NCI-H748 treated with DMSO at 0.1 percent for 48 hours (cell line): ENCODE results near the gene CD274.

Source experiments
- DNase-seq: peaks from one replicate; lab custom pipeline; 2025; lab: John Stamatoyannopoulos, UW

CD274 gene

DNA sequence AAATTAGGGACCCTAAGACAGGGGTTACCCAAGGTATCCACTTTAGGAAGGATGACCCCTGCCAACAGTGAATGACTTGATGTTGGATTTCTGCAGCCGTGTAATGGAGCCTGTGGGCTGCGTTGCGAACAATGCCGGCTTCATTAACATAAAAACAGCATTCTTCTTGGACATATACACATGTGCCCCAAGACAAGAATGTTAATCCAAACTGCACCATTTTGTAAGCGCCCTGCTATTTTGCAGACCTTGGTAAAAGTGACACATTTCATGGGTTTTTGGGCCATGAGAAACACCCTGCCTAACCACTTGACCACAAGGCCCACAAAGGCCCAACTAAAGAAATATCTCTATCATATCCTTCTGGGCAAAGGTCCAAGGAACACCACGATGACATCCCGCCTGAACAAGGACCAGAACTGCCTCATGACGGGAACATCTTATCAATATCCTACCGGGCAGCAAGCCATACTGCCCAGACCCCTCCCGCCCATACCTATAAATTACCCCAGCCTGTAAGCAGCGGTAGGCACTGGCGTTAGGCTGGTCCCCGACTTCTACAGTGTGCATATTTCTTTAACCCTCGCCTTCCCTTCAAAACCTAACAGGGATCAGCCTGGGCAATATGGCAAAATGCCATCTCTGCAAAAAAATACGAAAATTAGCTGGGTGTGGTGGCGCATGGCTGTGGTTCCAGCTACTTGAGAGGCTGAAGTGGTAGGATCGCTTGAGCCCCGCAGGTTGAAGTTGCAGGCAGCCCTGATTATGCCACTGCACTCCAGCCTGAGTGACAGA is 50.3 kb downstream of the CD274 start:
- DNase-seq: no peak

GRCh38 chr9:5502553-5502952 is 52.2 kb downstream of the CD274 start:
- DNase-seq: no peak

DNA sequence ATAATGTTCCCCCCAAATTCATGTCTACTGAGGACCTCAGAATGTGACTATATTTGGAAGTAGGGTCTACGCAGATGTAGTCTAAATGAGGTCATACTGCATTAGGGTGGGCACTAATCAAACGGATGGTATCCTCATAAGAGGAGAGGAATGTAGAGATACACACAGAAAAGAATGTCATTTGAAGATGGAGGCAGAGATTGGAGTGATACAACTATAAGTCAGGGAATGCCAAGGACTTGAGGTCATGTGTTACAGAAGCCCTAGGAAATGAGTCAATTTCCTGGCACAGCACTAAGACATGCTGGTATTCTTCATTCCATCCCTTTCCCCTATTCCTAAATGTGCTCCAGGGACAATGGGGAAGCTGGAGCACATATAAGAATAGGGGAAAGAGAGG is 59.2 kb downstream of the CD274 start:
- DNase-seq: no peak

GRCh38 chr9:5510360-5510931 is 60.1 kb downstream of the CD274 start, which contains the start of gene PDCD1LG2:
PDCD1LG2 (plus strand) TSS chr9:5510531; CDS start chr9:5522547, 12,016 bp downstream.
- DNase-seq: no peak

GRCh38 chr9:5510989-5511388 is 60.6 kb downstream of the CD274 start:
- no peak for DNase-seq

DNA sequence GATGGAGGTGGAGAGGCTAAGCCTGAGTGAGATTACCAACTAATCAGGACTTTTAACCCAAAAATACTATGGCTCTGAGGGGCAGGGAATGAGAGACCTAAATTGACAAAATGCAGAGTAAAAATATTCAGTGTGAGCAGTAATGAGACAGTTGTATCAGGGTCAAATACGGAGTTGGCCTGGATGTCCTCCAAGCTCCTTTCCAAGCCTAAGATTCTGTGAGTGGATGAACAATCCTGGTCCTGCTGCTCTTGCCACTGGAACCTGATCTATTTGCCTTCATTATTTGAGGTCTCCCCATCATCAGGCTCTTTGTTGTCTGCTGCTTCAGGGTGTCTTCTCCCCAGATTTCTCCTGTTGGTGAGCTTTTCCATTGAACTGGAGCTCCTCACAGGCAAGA is 61.1 kb downstream of the CD274 start:
- no peak for DNase-seq

DNA sequence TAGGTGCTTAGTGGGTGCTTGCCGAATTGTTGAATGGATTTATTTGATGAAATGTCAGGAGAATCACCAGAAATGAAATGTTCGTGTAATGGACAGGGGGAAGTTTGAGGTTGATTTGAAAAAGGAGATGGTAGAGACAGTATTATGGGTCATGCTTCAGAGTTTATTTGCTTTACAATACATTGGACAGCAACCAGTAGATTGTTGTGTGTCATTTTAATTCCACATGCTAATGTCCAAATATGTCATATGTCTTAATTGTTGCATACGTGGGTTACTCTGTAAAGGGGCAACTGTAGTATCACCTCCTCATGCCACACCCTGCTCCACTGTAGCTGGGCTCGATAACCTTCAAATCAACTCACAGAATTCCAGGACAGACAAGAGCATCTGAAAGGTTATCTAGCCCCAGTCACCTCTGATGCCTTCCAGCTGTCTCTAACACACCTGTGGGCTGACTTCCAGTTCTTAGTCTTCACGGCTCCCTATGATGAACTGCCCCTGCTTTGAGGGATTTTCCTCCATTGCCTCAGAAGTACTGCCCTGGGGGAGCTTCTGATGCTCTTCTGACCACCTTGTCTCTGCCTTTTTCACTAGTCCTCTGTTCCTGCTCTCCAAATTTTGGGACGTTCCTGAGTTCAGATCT is 61.7 kb downstream of the CD274 start:
- no peak for DNase-seq

- DNase-seq: no peak
These were observed 62.5 kb downstream of the CD274 start for GRCh38 chr9:5512658-5513452.

DNA sequence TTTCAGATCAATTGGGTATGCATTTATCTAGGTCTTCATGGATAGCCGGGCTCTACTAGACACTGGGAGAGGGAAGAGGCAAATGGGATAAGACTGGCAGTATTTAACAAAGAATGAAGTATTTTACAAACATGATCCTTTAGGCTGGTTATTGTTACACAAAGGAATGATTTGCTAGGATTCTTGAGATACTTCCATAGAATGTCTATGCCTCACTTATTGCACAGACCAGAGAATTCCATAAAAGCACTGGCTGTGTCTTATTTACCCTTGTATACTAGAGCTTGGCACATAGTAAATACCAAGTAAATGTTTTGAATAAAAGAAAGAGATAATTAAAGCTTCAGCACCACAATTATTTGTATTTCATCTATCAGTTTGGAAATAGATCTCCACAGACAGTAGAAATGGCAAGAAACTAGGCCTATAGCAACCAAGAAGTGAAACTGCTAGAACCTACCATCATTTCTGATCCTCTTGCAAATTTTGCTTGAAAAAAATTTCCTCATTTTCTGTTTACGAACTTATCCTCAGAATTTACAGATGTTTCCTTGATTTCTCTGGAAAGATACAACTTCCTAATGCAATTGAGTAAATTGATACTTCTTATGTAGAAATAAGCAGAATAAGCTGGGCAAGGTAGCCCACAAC is 63.7 kb downstream of the CD274 start:
- no peak for DNase-seq

DNA sequence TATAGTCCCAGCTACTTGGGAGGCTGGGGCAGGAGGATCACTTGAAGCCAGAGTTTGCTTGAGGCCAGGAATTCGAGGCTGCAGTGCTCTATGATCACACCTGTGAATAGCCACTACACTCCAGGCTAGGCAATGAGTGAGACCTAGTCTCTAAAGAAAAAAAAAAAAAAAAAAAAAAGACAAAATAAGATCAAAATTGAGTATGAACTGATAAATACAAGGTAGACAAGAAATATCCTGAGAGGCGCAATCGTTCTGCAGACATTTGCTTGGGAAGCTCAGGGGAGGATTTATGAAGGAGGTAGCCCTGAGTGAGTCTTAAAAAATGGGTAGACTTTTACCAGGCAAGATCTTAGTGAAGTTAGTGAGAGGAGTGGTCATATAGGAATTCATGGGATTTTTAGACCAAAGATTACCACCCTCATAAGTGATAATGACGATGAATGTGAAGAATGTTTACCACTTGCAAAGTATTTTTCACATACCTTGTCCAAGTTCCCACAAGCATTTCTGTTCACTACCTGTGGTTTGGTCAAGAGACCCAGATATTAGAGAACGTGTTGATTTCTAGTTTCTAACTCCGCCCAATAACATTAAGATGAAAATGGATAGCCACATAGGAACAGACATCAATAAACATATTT is 64.4 kb downstream of the CD274 start:
- DNase-seq: no peak

DNA sequence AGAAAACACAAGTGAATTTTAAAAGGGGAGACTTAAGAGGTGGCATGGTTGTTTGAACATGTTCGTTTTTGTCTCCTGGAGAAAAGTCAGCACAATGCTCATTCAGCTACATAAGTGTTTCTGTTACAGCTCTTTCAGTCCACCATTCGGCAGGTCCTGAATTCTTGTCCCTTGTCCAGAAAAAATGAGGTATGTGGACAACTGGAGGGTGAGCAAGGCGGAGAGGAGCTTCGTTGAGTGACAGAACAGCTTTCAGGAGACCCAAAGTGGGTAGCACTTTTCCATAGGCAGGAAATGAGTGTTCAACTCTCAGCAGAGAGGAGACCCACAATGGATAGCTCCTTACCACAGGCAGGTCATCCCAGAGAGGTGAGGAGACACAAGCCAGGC is 64.9 kb downstream of the CD274 start:
- DNase-seq: no peak

DNA sequence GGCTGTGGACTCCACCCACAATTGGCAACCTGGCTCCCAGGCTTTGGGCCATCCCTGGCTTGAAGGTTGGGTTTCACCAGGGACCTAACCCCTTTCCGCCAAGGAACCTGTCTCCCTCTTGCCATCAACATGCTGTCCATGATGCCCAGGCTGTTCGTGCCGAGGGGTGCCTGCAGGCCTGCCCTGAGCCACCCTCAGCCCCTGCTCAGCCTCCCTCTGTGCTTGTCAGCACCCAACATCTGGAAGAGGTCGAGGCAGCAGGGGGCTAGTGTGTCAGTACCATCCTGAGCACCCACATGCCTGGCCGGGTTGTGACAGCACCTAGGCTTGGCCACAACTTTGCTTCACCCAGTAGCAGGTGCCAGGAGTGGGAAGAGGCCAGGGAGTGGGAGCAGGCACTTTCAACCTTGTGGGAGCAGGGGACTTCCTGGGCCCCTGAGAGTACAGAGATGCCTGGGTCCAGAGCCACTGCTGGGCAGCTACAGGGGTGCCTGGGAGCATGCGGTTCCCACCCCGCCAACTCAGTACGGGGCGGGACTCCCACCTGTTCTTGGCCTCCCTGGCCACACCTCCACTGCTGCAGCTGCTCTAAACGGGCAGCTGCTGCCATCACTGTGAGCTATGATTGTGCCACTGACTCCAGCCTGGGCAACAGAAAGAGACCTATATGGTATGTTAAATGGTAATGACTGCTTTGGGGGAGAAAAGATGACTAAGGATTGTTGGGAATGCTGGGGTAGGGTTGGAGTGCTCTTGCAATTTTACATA is 66.3 kb downstream of the CD274 start:
- no peak for DNase-seq

GRCh38 chr9:5518171-5518936 is 68.0 kb downstream of the CD274 start:
- no peak for DNase-seq

DNA sequence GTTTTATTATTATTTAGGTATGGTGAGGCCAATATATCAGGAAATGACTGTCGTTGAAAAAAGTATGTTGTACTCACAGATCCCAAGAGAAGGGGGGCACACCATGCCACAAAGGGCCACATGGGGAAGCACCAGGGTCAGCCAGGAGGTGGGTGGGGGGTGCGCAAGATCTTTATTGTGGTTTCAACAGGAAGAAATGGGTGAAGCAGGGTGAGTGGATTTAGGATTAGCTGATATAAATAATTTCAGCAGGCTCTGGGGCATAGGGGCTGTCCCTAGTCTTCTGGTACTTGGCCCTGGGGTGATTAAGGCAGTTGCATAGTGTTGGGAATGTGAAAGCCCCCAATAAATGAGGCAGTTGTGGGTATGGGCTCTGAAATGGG is 68.6 kb downstream of the CD274 start:
- no peak for DNase-seq
